KMS-11 (cell line): Measurements from ENCODE around the gene XPR1.

Source experiments
- H2AFZ ChIP-seq: fragments of 200-600 bp; sonication (generic); 2 replicates; pipeline ENCODE4 v1.6.1; 2016; ENCODE audit warnings: antibody characterized with exemption, mixed run types, low read depth
- H3K27ac ChIP-seq: fragments of 200-600 bp; sonication (generic); 2 replicates; pipeline ENCODE4 v1.6.1; 2016; ENCODE audit warnings: mild to moderate bottlenecking, mixed run types
- H3K27me3 ChIP-seq: fragments of 200-600 bp; sonication (generic); 2 replicates; pipeline ENCODE4 v1.6.1; 2017; ENCODE audit warnings: mild to moderate bottlenecking, low read depth, mixed run types, moderate library complexity; ENCODE audit not compliant: insufficient read depth
- H3K36me3 ChIP-seq: fragments of 200-600 bp; sonication (generic); 2 replicates; pipeline ENCODE4 v1.6.1; 2017; ENCODE audit warnings: mild to moderate bottlenecking, mixed run types; ENCODE audit not compliant: insufficient read depth
- H3K4me1 ChIP-seq: fragments of 200-600 bp; sonication (generic); 2 replicates; pipeline ENCODE4 v1.6.1; 2016; ENCODE audit warnings: mild to moderate bottlenecking, low read depth, mixed run types; ENCODE audit not compliant: poor library complexity, severe bottlenecking
- H3K4me2 ChIP-seq: fragments of 200-600 bp; sonication (generic); 2 replicates; pipeline ENCODE4 v1.7.0; 2016; ENCODE audit warnings: mild to moderate bottlenecking, mixed run types
- H3K4me3 ChIP-seq: fragments of 200-600 bp; sonication (generic); IDR thresholded peaks from 2 replicates; pipeline ENCODE4 v1.6.1; 2017; ENCODE audit warnings: low read depth, low read length, mixed read lengths; ENCODE audit not compliant: insufficient read depth
- H3K79me2 ChIP-seq: fragments of 200-600 bp; sonication (generic); 2 replicates; pipeline ENCODE4 v1.6.1; 2016; ENCODE audit warnings: low read depth, mixed run types; ENCODE audit not compliant: insufficient read depth
- H3K9ac ChIP-seq: fragments of 200-600 bp; sonication (generic); 2 replicates; pipeline ENCODE4 v1.6.1; 2016; ENCODE audit warnings: mild to moderate bottlenecking, mixed run types
- H4K20me1 ChIP-seq: fragments of 200-600 bp; sonication (generic); 2 replicates; pipeline ENCODE4 v1.6.1; 2016; ENCODE audit warnings: mild to moderate bottlenecking, mixed run types; ENCODE audit not compliant: insufficient read depth
- TF ChIP-seq, protein P1 (sequence below): fragments of 200-600 bp; sonication (generic); conservative IDR thresholded peaks from 2 replicates; pipeline ENCODE4 v1.6.1; 2017; ENCODE audit warnings: low read depth, mild to moderate bottlenecking, antibody characterized with exemption, low read length, moderate library complexity, mixed read lengths

Gene XPR1

DNA sequence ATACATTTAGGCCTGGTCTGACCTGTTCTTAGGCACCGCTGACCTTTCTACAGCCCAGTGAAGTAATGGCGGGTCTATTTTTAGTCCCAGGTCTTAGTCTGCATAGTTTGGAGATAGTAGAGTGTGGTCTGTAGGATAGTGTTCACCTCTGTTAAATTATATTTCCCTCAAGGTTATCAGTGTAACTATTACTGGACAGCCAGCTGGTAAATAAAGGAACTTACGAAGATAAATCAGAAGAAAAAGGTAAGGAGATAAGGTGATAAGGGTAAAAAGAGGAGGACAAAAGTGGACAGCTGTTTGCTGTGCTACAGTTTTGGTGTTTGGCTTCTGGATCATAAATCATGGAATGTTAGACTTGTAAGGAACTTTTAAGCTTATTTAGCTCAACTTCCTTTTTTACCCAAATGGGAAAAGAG is 8.7 kb downstream of the XPR1 start:
- no peak overlapping the region for H3K27ac ChIP-seq

DNA sequence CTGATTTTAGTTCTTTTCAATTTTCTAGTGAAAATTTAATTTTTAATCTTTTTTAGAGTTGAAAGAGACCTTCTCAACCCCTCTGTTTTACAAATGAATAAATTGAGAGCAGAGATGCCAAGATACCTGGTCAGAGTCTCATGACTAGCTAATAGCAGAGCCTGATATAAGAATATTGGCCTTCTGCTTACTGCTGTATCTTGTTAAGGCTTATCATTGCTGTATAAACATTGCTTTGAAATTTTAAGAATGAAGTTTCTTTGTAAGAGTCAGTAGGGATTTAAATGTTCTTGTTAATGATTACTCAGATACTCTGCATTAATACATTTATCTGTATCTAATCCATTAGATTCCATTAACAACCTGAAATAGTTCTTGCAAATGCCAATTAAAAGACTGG is 9.8 kb downstream of the XPR1 start:
- no peak overlapping the region for H3K4me3 ChIP-seq
- H2AFZ ChIP-seq, result no peak overlapping the region
- no peak overlapping the region for H3K4me2 ChIP-seq
- TF ChIP-seq, protein P1, sequence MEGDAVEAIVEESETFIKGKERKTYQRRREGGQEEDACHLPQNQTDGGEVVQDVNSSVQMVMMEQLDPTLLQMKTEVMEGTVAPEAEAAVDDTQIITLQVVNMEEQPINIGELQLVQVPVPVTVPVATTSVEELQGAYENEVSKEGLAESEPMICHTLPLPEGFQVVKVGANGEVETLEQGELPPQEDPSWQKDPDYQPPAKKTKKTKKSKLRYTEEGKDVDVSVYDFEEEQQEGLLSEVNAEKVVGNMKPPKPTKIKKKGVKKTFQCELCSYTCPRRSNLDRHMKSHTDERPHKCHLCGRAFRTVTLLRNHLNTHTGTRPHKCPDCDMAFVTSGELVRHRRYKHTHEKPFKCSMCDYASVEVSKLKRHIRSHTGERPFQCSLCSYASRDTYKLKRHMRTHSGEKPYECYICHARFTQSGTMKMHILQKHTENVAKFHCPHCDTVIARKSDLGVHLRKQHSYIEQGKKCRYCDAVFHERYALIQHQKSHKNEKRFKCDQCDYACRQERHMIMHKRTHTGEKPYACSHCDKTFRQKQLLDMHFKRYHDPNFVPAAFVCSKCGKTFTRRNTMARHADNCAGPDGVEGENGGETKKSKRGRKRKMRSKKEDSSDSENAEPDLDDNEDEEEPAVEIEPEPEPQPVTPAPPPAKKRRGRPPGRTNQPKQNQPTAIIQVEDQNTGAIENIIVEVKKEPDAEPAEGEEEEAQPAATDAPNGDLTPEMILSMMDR, result no peak
- peaks cover under 1% of the 10 kb centered on the region; the same call in 1 of the 2 replicates for H3K79me2 ChIP-seq
- no peaks in the 10 kb centered on the region for H3K4me1 ChIP-seq
- no peak overlapping the region for H3K27ac ChIP-seq
- H3K36me3 ChIP-seq, result no peaks in the 10 kb centered on the region
- no peaks in the 10 kb centered on the region for H3K27me3 ChIP-seq
- no peaks in the 10 kb centered on the region for H4K20me1 ChIP-seq
- H3K9ac ChIP-seq, result no peak overlapping the region

More for the DNA sequence above, 8.7 kb downstream of the XPR1 start:
- TF ChIP-seq, protein P1, result no peak
- Histone ChIP-seq H3K4me3 (no peak overlapping the region), H3K27me3 (no peaks in the 10 kb centered on the region), H4K20me1 (no peaks in the 10 kb centered on the region), H3K4me1 (no peaks in the 10 kb centered on the region), H3K4me2 (no peak overlapping the region), H3K79me2 (peaks cover 11% of the 10 kb centered on the region), H2AFZ (no peak overlapping the region), H3K36me3 (no peaks in the 10 kb centered on the region), H3K9ac (no peak overlapping the region)

- Histone ChIP-seq H3K9ac (no peak overlapping the region), H3K4me2 (no peak overlapping the region), H2AFZ (no peak overlapping the region), H3K4me1 (peaks cover 5% of the 10 kb centered on the region), H4K20me1 (no peaks in the 10 kb centered on the region), H3K79me2 (0 out of 2 replicates have a peak, but pooled peaks cover under 1% of the 10 kb centered on the region), H3K27ac (no peak overlapping the region), H3K27me3 (no peaks in the 10 kb centered on the region), H3K4me3 (no peak overlapping the region), H3K36me3 (no peaks in the 10 kb centered on the region)
- TF ChIP-seq, protein P1, result no peak
Measured at GRCh38 chr1:180642781-180643180, 11.0 kb downstream of the XPR1 start.

DNA sequence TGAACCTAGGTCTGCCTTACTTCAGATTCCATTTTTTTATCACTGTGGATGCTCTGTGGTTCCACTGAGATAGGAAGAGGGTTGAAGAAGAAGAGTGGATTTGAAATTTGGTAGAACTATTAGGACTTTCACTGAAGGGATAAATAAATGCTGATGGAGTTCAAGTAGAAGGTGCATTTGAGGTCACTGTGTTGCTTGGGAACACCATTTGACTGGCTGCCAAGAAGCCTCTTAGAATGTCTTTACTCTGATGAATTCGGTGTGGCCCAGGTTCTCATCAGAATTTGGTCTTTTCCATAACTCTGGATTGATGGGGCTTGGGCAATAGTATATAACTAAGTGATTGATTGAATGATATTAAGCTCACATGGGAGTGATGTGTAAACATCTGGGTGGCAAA is 11.9 kb downstream of the XPR1 start:
- no peak overlapping the region for H3K4me2 ChIP-seq
- H3K27me3 ChIP-seq, result no peaks in the 10 kb centered on the region
- no peak overlapping the region for H3K27ac ChIP-seq
- no peak overlapping the region for H3K4me3 ChIP-seq
- H3K79me2 ChIP-seq, result 0 out of 2 replicates have a peak, but pooled peaks cover 10% of the 10 kb centered on the region
- no peak overlapping the region for H2AFZ ChIP-seq
- no peaks in the 10 kb centered on the region for H4K20me1 ChIP-seq
- TF ChIP-seq, protein P1, result no peak
- H3K9ac ChIP-seq, result no peak overlapping the region
- H3K4me1 ChIP-seq, result peaks cover 5% of the 10 kb centered on the region
- no peaks in the 10 kb centered on the region for H3K36me3 ChIP-seq
